Neural progenitor cell (in vitro differentiated cells): ENCODE results near the gene GABRA5.

Experiments
- EZH2phosphoT487 ChIP-seq: fragments of 200-600 bp; sonication (generic); IDR thresholded peaks from 2 replicates; pipeline ENCODE4 v1.6.1; 2017; ENCODE audit warnings: antibody characterized with exemption
- TF ChIP-seq, protein P1 (sequence below): fragments of 200-600 bp; sonication (generic); IDR thresholded peaks from 2 replicates; pipeline ENCODE4 v1.5.1; 2017; ENCODE audit warnings: antibody characterized with exemption, mild to moderate bottlenecking

DNA sequence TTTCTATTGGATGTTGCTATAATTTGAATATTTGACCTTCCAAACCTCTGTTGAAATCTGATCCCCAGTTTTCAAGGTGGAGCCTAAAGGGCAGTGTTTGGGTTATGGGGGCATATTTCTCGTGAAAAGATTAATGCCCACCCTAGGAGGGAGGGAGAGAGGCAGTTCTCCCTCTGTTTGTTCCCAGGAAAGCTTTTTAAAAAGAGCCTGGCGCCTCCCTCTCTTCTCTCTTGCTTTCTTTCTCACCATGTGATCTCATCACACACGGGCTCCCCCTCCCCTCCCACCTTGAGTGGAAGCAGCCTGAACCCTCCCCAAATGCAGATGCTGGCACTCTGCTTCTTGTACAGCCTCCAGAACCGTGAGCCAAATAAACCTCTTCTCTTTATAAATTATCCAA lies 12.4 kb upstream of the GABRA5 start:
- TF ChIP-seq, protein P1, sequence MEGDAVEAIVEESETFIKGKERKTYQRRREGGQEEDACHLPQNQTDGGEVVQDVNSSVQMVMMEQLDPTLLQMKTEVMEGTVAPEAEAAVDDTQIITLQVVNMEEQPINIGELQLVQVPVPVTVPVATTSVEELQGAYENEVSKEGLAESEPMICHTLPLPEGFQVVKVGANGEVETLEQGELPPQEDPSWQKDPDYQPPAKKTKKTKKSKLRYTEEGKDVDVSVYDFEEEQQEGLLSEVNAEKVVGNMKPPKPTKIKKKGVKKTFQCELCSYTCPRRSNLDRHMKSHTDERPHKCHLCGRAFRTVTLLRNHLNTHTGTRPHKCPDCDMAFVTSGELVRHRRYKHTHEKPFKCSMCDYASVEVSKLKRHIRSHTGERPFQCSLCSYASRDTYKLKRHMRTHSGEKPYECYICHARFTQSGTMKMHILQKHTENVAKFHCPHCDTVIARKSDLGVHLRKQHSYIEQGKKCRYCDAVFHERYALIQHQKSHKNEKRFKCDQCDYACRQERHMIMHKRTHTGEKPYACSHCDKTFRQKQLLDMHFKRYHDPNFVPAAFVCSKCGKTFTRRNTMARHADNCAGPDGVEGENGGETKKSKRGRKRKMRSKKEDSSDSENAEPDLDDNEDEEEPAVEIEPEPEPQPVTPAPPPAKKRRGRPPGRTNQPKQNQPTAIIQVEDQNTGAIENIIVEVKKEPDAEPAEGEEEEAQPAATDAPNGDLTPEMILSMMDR: no peak
- no peak for TF ChIP-seq EZH2phosphoT487
